Measurements from ENCODE around the gene TNS1.

The TNS1 gene

DNA sequence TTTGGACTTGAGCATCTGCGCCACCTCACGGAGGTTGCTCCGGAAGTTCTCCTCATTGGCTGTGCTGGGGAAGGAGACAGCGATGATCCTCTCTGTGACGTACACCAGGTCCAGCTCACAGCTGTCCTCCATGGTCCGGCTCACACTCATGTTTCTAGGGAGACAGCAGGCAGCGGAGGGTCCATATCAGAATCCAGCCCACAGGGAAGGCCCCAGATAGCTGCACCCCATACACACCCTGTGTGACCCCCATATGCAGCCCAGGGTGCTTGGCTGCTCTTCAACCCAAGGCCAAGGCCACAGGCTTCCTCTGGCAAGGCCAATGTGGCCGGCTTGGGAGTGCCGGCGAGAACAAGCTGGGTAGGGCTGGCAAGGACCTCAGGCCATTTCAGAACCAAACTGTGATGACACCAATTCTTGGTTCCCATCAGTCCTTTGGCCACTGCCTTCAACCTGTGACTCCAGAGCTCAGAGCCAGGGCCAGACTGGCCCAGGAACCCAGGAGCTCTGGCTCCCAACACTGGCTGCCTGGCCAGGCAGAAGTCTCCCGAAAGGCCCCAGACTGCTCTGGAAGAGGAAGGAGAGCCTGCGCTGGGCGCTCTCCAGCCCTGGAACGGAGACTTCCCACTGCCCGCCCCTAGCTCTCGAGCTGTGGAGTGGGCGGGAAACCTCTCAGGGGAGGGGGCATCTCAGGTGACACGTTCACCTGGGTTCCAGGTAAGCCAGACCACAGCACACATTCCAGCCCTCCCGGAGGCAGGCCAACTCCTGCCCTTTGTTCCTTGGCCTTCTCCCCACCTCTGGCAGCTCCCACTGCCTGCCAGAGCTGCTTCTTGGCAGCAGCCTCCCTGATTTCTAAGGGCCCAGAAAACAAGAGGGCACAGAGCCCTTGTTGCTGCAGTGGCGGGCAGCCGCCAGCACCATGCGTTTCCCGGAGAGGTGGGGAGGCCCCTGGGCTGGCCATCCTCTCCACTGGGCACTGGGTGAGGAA, 104.7 kb downstream of the TNS1 start:
- no peak for DNase-seq

DNA sequence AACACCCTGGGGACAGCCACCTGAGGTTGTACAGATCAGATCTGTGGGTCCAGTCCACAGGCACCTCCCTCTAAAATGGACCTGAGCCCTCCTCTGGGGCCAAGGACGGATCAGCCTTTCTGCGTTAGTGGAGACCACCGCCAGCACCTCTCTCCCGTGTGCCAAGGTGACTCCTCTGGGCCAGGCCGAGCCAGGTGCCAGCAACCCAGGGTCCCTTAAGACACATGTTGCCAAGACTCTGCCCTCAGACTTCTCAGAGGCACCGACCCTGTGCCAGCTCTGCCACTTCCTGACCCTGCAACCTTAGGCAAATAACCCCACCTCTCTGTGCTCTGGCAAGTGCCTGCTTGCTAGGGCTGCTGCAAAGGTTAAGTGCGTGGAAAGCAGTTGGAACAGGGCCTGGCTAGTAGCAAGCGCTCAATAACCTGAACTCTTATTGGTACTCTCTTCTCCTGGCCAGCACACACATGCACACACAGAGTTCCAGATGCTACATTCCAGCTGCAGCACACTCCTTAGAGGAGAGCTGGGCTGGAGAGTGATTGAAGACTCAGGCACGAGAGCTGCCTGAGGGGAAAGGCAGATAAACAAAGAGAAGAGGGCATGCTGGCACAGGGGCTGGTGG, 105.6 kb downstream of the TNS1 start:
- no peak for DNase-seq

GRCh38 chr2:217895070-217895635, 107.6 kb downstream of the TNS1 start:
- DNase-seq: no peak

- DNase-seq: no peak
These were observed 109.4 kb downstream of the TNS1 start for GRCh38 chr2:217893440-217893839.

DNA sequence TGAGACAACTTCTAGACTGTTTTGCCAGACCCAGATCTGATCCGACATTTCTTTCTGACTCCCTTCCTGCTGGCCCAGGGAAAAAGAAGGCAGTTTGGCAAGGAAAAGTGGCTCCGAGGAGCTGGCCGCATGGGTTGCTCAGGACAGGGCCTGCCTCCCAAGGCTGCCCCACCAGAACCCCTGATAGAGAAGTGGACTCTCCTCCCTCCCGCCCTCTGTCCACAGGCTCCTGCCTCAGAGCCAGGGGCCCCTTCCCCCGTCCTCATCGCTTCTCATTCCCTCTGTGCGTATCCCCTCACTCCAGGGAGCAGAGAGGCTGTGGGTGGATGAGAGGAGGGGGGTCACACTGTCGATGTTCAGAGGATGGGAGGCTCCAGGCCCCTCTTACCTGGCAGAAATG, 110.2 kb downstream of the TNS1 start:
- no peak for DNase-seq

DNA sequence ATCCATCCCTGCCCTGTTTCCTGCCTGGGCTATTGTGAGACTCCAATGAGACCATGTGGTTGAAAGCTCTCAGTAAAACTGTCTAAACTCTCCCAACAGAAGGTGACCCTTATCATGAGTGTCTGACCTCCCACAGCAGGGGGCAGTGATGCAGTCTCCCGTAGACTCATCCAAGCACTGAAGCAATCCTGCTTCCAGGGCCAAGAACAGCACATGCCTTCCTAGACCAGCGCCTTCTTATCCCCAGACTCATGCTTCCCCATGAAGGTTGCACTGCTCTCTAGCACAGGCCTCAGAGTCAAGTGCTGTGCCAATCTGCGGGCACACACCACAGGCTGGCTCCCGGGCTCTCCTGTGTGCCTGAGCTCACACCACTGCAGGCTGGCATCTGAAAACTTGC, 112.3 kb downstream of the TNS1 start:
- no peak for DNase-seq

GRCh38 chr2:217889656-217890055, 113.1 kb downstream of the TNS1 start:
- no peak for DNase-seq

- DNase-seq: no peak
These were observed 114.7 kb downstream of the TNS1 start for GRCh38 chr2:217887841-217888701.

- peak; percentile 39 for DNase-seq
These were observed 116.0 kb downstream of the TNS1 start for GRCh38 chr2:217886720-217887309.

DNA sequence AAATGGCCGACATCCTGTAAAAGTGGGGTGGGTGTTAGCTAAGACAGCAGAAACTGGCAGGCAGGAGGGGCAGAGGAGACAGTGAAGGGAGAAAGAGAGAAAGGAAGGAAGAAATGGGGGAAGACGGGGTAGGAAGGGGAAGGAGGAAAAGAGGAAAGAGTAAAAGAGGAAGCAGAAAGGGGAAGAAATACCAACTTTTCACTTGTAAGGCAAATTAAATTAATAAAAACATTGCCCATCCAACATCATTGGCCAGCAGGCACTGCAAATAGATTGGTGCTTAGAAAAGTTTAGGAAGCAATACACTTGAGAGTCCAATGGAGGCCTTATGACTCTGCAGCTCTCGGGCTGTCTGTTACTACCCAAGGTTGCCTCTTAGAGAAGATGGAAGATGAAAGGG, 116.7 kb downstream of the TNS1 start:
- DNase-seq: no peak

- no peak for DNase-seq
These were observed 117.8 kb downstream of the TNS1 start for GRCh38 chr2:217884985-217885384.

GRCh38 chr2:217880891-217881290, 121.9 kb downstream of the TNS1 start:
- no peak for DNase-seq

- DNase-seq: no peak
These were observed 122.4 kb downstream of the TNS1 start for GRCh38 chr2:217880287-217880889.

- no peak for DNase-seq
These were observed 123.7 kb downstream of the TNS1 start for GRCh38 chr2:217878915-217879590.

DNA sequence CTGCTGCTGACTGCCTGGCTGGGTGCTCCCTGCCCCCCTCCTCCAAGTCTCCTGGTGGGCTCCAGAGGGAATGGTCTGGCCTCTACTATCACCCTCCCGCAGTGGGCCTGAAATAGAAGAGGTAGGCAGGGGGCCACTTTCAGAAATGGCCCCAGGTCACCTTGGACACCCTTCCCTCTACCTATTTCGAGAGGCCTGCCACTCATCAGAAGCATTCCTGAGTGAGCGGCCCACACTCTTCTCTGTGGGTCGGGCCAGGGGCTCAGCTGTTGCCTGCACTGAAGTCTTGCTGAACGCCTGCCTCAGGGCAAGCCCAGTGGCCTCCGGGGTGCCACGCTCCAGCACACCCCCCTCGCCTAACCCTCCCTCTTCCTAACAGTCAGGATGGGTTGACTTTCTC, 124.9 kb downstream of the TNS1 start:
- no peak for DNase-seq

DNA sequence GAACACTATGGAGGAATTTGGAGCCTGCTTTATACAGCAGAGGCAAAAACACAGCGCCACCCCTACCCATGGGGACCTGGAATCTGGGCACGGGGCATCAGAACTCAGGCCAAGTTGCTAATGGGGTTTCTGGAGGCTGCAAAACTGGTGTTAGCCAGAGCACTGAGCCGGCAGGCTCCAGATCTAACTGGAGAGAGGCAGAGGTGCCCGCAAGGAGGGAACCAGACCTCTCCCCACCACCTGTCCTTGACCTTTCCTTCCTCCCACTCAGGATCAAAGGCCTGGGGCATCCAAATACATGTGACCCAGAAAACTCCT, 126.6 kb downstream of the TNS1 start:
- no peak for DNase-seq

- no peak for DNase-seq
These were observed 127.1 kb downstream of the TNS1 start for GRCh38 chr2:217875556-217876252.

- no peak for DNase-seq
These were observed 127.7 kb downstream of the TNS1 start for GRCh38 chr2:217875138-217875537.

- DNase-seq: no peak
These were observed 129.4 kb downstream of the TNS1 start for GRCh38 chr2:217873371-217873770.

- DNase-seq: no peak
These were observed 130.5 kb downstream of the TNS1 start for GRCh38 chr2:217872319-217872718.

Data from right kidney (tissue), 1 donor.